GM12892 (cell line): Measurements from ENCODE around the gene PACS1.

Experiments
- DNase-seq: peaks from one replicate; pipeline ENCODE4 v3.0.0; 2011; ENCODE audit not compliant: insufficient read length
- FAIRE-seq: peaks from 2 replicates; lab custom pipeline; 2011; peaks lifted over from hg19 to GRCh38; lab: Jason Lieb, UNC
- POLR2A ChIP-seq: IDR thresholded peaks from 2 replicates; pipeline ENCODE4 v1.6.1; 2011; ENCODE audit warnings: low read depth, low read length, control low read depth
- POLR2AphosphoS5 ChIP-seq: IDR thresholded peaks from 2 replicates; pipeline ENCODE4 v1.6.1; 2011; ENCODE audit warnings: low read depth, low read length, control low read depth
- TAF1 ChIP-seq: IDR thresholded peaks from 2 replicates; pipeline ENCODE4 v1.6.1; 2011; ENCODE audit warnings: low read depth, mild to moderate bottlenecking, control low read depth, low read length, borderline replicate concordance

Gene PACS1

GRCh38 chr11:66291303-66291705 lies 221.2 kb downstream of the PACS1 start:
- no peak for FAIRE-seq
- no peak for DNase-seq
- no peak for TF ChIP-seq POLR2AphosphoS5
- no peak for TF ChIP-seq TAF1
- TF ChIP-seq POLR2A = no peak

GRCh38 chr11:66291706-66292542 lies 221.9 kb downstream of the PACS1 start, which contains the start of gene TMEM151A:
Gene TMEM151A (plus strand): TSS chr11:66291894. CDS start chr11:66292014, 120 bp downstream.
- FAIRE-seq = no peak
- DNase-seq = no peak
- TF ChIP-seq POLR2AphosphoS5 (no peak), POLR2A (no peak), TAF1 (no peak)

GRCh38 chr11:66292543-66293332 lies 222.7 kb downstream of the PACS1 start:
- no peak for DNase-seq
- TF ChIP-seq POLR2AphosphoS5 (no peak), POLR2A (no peak), TAF1 (no peak)
- no peak for FAIRE-seq

GRCh38 chr11:66293352-66293751 lies 223.3 kb downstream of the PACS1 start:
- DNase-seq (no peak), FAIRE-seq (no peak)
- TF ChIP-seq POLR2A = no peak
- TF ChIP-seq POLR2AphosphoS5 = no peak
- TF ChIP-seq TAF1 = no peak

GRCh38 chr11:66293777-66294625 lies 223.9 kb downstream of the PACS1 start:
- no peak for DNase-seq
- TF ChIP-seq POLR2A (no peak), POLR2AphosphoS5 (no peak), TAF1 (no peak)
- FAIRE-seq = no peak
